SK-N-MC (cell line): ENCODE results near the gene LAPTM4A.

Source experiments
- EZH2 ChIP-seq: fragments of 200-600 bp; sonication (generic); IDR thresholded peaks from one replicate; pipeline ENCODE4 v1.6.1; 2017; ENCODE audit warnings: antibody characterized with exemption
- FOXP2 ChIP-seq: optimal IDR thresholded peaks from 2 replicates; pipeline ENCODE3; 2011; ENCODE audit warnings: mild to moderate bottlenecking, moderate library complexity; ENCODE audit not compliant: insufficient read depth; ENCODE audit errors: extremely low read length, control extremely low read depth
- POLR2AphosphoS5 ChIP-seq: IDR thresholded peaks from 2 replicates; pipeline ENCODE4 v1.6.1; 2012; ENCODE audit warnings: mild to moderate bottlenecking, low read depth, low read length, borderline replicate concordance

DNA sequence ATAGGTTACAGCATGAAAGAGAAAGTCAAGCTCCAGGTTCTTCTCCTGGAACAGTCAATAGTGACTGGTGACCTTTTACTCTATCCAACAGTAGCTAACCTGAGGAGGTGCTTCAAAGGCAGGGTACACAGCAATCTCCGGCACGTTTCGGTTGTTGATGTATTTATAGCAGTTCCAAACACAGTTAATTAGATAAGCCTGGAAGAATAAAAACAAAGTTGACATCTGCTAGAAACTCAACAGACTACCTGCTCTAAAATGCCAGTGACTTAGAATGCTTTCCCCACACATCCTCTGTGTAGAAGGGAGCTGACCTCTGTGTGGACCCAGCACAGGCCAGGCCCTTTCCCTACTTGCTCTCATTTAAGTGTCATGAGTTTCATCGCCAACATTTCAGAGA is 17.2 kb downstream of the LAPTM4A start:
- no peak for TF ChIP-seq POLR2AphosphoS5
- no peak for TF ChIP-seq EZH2
- TF ChIP-seq FOXP2 = no peak
